Left lung (tissue), 10 donors: Measurements from ENCODE around the gene M1AP. TPM values are rescaled to one million over a fixed set of nuclear protein-coding genes. Genes with fewer than 3 reads are reported as not detected.

Source experiments
- ATAC-seq: fragments of 200-7000 bp; cut with Tn5 transposase; one replicate; pipeline ENCODE4 v1.9.1; 2020; ENCODE audit warnings: moderate library complexity
- DNase-seq, 4 donors: peaks; one replicate each; pipeline ENCODE4 v3.0.0-alpha.2; 2013 to 2020
- H3K27ac ChIP-seq, 2 donors: fragments of 200-600 bp; sonication (generic) in 1 of 2; one replicate each; pipeline versions ENCODE4 v1.5.0 to v1.8.0; 2020 to 2021
- H3K27me3 ChIP-seq, 2 donors: fragments of 200-600 bp; sonication (generic) in 1 of 2; one replicate each; pipeline versions ENCODE4 v1.5.0 to v1.8.0; 2020 to 2021
- H3K36me3 ChIP-seq, 2 donors: fragments of 200-600 bp; sonication (generic) in 1 of 2; one replicate each; pipeline versions ENCODE4 v1.5.0 to v1.8.0; 2020 to 2021
- H3K4me1 ChIP-seq, 2 donors: fragments of 200-600 bp; one replicate each; pipeline ENCODE4 v1.8.0; 2021
- H3K4me3 ChIP-seq, 2 donors: fragments of 200-600 bp; sonication (generic) in 1 of 2; one replicate each; pipeline versions ENCODE4 v1.5.0 to v1.8.0; 2020 to 2021; ENCODE audit warnings: mild to moderate bottlenecking in 1 of 2
- H3K9me3 ChIP-seq, 2 donors: fragments of 200-600 bp; sonication (generic) in 1 of 2; one replicate each; pipeline versions ENCODE4 v1.5.0 to v1.8.0; 2020 to 2021
- intact Hi-C, 2 donors: fragments of 100-400 bp; cut with DNase I; formaldehyde crosslinking; loops; one replicate each; pipeline versions ENCODE4 v1.11.2 to v1.14.2; 2022
- polyA plus RNA-seq, 6 donors: library from polyadenylated mRNA; unstranded; fragments of 120-200 nt; gene quantifications; one replicate each; pipeline ENCODE4 v1.2.1, GENCODE V29; 2013; ENCODE audit not compliant: insufficient read length in 6 of 6
- total RNA-seq, 2 donors: library from RNA; stranded (reverse); fragmentation: NEBNext Ultra II Directional; extraction: Animal tissue kit (Norgen Biotek cat#: 25700); gene quantifications; one replicate each; pipeline ENCODE4 v1.2.1, GENCODE V29; 2021
- TF ChIP-seq, protein P1 (sequence below), 2 donors: fragments of 200-600 bp; sonication (generic) in 1 of 2; IDR thresholded peaks; one replicate each; pipeline versions ENCODE4 v1.5.0 to v1.8.0; 2021; ENCODE audit warnings: antibody characterized with exemption in 2 of 2
- donor health status: DM: no; HTN: yes; CAD: no.
- donor health status: DM: no; HTN: no; CAD: no.

M1AP gene
- total and polyA plus RNA-seq, 8 donors, result 0.14 to 1.1 (median 0.36) TPM

DNA sequence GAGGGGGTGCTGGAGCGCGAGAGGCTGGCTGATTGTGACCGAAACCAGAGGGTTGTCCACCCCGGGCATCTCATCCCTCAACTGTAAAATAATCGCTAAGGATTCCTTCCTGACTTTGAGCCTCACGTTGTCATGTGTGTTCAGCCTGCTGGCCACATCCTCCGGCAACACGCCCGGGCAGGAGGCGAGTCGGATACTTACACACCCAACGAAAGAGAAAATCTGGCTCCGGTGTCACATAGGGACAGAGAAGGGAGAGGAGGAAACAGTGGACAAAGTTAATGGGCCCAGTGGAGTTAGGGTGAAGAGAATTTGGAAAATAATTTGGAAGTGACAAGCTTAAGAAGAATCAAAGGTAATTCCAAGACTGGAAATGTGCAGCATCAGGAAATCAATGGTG lies 131.5 kb downstream of the M1AP start:
- Histone ChIP-seq H3K4me1 (peaks cover 11 to 35% of the 10 kb centered on the region in 2 donors), H3K4me3 (peak overlapping the region in 1 of 2 donors; percentile 43), H3K27me3 (peaks cover 81 to 98% of the 10 kb centered on the region in 2 donors), H3K27ac (no peak overlapping the region), H3K36me3 (no peaks in the 10 kb centered on the region), H3K9me3 (no peaks in the 10 kb centered on the region)
- TF ChIP-seq, protein P1, sequence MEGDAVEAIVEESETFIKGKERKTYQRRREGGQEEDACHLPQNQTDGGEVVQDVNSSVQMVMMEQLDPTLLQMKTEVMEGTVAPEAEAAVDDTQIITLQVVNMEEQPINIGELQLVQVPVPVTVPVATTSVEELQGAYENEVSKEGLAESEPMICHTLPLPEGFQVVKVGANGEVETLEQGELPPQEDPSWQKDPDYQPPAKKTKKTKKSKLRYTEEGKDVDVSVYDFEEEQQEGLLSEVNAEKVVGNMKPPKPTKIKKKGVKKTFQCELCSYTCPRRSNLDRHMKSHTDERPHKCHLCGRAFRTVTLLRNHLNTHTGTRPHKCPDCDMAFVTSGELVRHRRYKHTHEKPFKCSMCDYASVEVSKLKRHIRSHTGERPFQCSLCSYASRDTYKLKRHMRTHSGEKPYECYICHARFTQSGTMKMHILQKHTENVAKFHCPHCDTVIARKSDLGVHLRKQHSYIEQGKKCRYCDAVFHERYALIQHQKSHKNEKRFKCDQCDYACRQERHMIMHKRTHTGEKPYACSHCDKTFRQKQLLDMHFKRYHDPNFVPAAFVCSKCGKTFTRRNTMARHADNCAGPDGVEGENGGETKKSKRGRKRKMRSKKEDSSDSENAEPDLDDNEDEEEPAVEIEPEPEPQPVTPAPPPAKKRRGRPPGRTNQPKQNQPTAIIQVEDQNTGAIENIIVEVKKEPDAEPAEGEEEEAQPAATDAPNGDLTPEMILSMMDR (IDR thresholded peaks at IDR 0.05), result no peak
- DNase-seq (no peak), ATAC-seq (no peak)
- intact Hi-C loops, result no loop called here

DNA sequence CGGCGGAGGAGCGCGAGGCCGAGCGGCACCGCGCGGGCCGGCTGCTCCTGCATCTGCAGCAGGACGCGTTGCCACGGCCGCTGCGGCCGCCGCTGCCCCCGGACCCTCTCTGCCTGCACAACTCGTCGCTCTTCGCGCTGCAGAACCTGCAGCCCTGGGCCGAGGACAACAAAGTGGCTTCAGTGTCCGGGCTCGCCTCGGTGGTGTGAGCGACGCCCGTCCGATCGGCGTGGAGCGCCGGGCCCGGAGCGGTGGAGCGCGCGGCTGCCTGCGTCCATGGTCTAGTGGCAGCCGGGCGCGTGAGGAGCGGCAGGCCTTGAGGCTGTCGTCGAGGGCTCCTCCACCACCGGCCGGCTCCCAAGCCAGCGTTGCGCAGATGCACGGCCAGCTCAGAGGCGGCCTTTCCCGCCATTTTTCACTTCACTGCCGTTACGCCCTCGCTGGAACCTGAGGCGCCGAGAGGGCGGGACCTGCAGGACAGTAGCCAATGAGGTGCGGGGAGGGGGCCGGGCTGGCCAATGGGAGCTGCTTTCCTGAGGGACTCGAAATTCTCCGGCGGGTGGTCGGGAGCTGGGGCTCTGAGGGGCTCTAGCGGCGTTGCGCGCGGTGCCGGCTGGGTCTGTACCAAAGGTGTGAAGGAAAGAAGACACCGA lies 132.0 kb downstream of the M1AP start:
- TF ChIP-seq, protein P1 (IDR thresholded peaks at IDR 0.05), result no peak
- peaks cover 85 to 100% of the 10 kb centered on the region in 2 donors for H3K27me3 ChIP-seq
- peak overlapping the region; percentile 15 to 43 for H3K4me3 ChIP-seq
- H3K9me3 ChIP-seq, result no peaks in the 10 kb centered on the region
- peaks cover 11 to 35% of the 10 kb centered on the region in 2 donors for H3K4me1 ChIP-seq
- no peaks in the 10 kb centered on the region for H3K36me3 ChIP-seq
- peak in 3 of 4 donors; percentile 68 to 88 (median 69) for DNase-seq
- ATAC-seq, result peak; percentile 90
- intact Hi-C loops, result no loop called here
- H3K27ac ChIP-seq, result no peak overlapping the region

DNA sequence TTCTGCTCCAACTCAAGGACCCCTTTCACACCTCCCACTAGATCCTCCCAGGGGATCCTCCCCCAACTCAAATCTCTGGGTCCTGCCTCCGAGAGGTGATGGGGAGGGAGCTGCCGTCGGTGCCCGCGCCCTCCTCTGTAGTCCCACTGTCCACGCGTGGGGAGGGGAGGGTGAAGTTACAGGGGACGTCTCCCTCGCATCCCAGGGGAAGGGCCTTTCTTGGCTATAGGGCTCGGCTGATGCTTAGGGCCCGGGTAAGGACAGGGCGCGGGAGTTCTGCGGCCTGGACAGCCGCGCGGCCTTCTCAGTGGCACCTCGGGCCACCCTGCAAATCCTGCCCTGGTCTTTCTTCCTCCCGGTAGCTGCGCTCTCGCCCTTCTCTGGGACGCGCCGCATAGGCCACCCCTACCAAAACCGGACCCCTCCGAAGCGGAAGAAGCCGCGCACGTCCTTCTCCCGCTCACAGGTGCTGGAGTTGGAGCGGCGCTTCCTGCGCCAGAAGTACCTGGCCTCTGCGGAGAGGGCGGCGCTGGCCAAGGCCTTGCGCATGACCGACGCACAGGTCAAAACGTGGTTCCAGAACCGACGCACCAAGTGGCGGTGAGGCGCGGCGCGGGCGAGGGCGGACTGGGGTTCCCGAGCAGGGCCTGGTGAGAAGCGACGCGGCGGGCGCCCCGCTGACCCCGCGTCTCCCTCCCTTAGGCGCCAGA lies 132.7 kb downstream of the M1AP start:
- peak overlapping the region; percentile 15 to 43 for H3K4me3 ChIP-seq
- H3K27ac ChIP-seq, result no peak overlapping the region
- intact Hi-C loops, result no loop called here
- peaks cover 11 to 35% of the 10 kb centered on the region in 2 donors for H3K4me1 ChIP-seq
- H3K9me3 ChIP-seq, result no peaks in the 10 kb centered on the region
- TF ChIP-seq, protein P1 (IDR thresholded peaks at IDR 0.05), result no peak
- peak; percentile 60 for ATAC-seq
- no peaks in the 10 kb centered on the region for H3K36me3 ChIP-seq
- DNase-seq, result peak in 1 of 4 donors; percentile 84
- peaks cover 92 to 100% of the 10 kb centered on the region in 2 donors for H3K27me3 ChIP-seq

- H3K9me3 ChIP-seq, result no peaks in the 10 kb centered on the region
- TF ChIP-seq, protein P1 (IDR thresholded peaks at IDR 0.05), result no peak
- peaks cover 92 to 100% of the 10 kb centered on the region in 2 donors for H3K27me3 ChIP-seq
- ATAC-seq (no peak), DNase-seq (no peak)
- H3K4me3 ChIP-seq, result no peak within 1 kb of the TSS
- H3K4me1 ChIP-seq, result peaks cover 11 to 35% of the 10 kb centered on the region in 2 donors
- H3K27ac ChIP-seq, result no peak within 1 kb of the TSS
- intact Hi-C loops, result no loop called here
- no peaks in the 10 kb centered on the region for H3K36me3 ChIP-seq
Observed at GRCh38 chr2:74514368-74515270, 133.5 kb downstream of the M1AP start, which contains the start of gene TLX2. TLX2 (plus strand) TSS chr2:74514450; CDS start chr2:74514807, 357 bp downstream.
